Mesothelial cell of epicardium (in vitro differentiated cells): ENCODE data around the gene ITPRIP. TPM values are rescaled to one million over a fixed set of nuclear protein-coding genes. Genes with fewer than 3 reads are reported as not detected.

Experiments
- DNase-seq, 2 experiments: peaks; one replicate each; pipeline ENCODE4 v3.0.0; 2021; ENCODE audit warnings: low spot score in 2 of 2; ENCODE audit not compliant: unreplicated experiment in 2 of 2
- H3K27ac Mint-ChIP-seq: 2 replicates; pipeline ENCODE4 v1.8.0; 2021; ENCODE audit warnings: mixed read lengths
- H3K27me3 Mint-ChIP-seq: 2 replicates; pipeline ENCODE4 v1.8.0; 2021; ENCODE audit warnings: low read depth, mixed read lengths
- H3K36me3 Mint-ChIP-seq: 2 replicates; pipeline ENCODE4 v1.8.0; 2021; ENCODE audit warnings: mixed read lengths
- H3K4me1 Mint-ChIP-seq: 2 replicates; pipeline ENCODE4 v1.8.0; 2021; ENCODE audit warnings: mixed read lengths
- H3K4me3 Mint-ChIP-seq: 2 replicates; pipeline ENCODE4 v1.8.0; 2021; ENCODE audit warnings: mild to moderate bottlenecking, moderate library complexity, mixed read lengths
- H3K9me3 Mint-ChIP-seq: 2 replicates; pipeline ENCODE4 v1.8.0; 2021; ENCODE audit warnings: mixed read lengths
- total RNA-seq: library from RNA; stranded (reverse); gene quantifications from 3 replicates; pipeline ENCODE4 v1.2.1, GENCODE V29; 2021
- TF ChIP-seq, protein P1 (sequence below): fragments of 200-600 bp; sonication (generic); IDR thresholded peaks from one replicate; pipeline ENCODE4 v1.5.0; 2021; ENCODE audit warnings: antibody characterized with exemption; ENCODE audit not compliant: unreplicated experiment

The ITPRIP gene
- total RNA-seq, 1 donor from 2014 or later: 24.5 TPM

- Mint-ChIP-seq H3K9me3 (no peaks in the 10 kb centered on the region), H3K36me3 (no peaks in the 10 kb centered on the region), H3K4me3 (no peak overlapping the region), H3K27me3 (peaks cover 2% of the 10 kb centered on the region), H3K4me1 (peaks cover 8% of the 10 kb centered on the region), H3K27ac (no peak overlapping the region)
- TF ChIP-seq, protein P1, sequence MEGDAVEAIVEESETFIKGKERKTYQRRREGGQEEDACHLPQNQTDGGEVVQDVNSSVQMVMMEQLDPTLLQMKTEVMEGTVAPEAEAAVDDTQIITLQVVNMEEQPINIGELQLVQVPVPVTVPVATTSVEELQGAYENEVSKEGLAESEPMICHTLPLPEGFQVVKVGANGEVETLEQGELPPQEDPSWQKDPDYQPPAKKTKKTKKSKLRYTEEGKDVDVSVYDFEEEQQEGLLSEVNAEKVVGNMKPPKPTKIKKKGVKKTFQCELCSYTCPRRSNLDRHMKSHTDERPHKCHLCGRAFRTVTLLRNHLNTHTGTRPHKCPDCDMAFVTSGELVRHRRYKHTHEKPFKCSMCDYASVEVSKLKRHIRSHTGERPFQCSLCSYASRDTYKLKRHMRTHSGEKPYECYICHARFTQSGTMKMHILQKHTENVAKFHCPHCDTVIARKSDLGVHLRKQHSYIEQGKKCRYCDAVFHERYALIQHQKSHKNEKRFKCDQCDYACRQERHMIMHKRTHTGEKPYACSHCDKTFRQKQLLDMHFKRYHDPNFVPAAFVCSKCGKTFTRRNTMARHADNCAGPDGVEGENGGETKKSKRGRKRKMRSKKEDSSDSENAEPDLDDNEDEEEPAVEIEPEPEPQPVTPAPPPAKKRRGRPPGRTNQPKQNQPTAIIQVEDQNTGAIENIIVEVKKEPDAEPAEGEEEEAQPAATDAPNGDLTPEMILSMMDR: no peak
- no peak for DNase-seq
Measured at GRCh38 chr10:104277785-104278184, 60.5 kb downstream of the ITPRIP start.

DNA sequence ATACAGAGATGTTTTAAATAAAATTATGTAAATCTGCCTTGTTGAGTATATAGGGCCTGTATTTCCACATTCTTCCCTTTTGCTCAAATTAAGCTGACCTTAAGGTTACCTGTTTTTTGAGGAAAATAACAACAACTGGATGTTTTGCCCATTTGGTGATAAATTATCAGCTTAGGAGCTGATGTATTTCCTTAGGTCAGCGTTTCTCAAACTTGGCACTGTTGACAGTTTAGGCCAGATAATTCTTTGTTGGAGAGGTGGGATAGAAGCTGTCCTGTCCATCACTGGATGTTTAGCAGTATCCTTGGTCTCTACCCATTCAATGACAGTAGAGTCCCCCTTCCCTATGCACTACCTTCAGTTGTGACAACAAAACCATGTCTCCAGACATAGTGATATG is 62.1 kb downstream of the ITPRIP start:
- DNase-seq: no peak
- TF ChIP-seq, protein P1: no peak
- peaks cover 2% of the 10 kb centered on the region for H3K27me3 Mint-ChIP-seq
- H3K36me3 Mint-ChIP-seq: no peaks in the 10 kb centered on the region
- H3K27ac Mint-ChIP-seq: no peak overlapping the region
- H3K4me1 Mint-ChIP-seq: peaks cover 8% of the 10 kb centered on the region
- H3K4me3 Mint-ChIP-seq: no peak overlapping the region
- no peaks in the 10 kb centered on the region for H3K9me3 Mint-ChIP-seq

DNA sequence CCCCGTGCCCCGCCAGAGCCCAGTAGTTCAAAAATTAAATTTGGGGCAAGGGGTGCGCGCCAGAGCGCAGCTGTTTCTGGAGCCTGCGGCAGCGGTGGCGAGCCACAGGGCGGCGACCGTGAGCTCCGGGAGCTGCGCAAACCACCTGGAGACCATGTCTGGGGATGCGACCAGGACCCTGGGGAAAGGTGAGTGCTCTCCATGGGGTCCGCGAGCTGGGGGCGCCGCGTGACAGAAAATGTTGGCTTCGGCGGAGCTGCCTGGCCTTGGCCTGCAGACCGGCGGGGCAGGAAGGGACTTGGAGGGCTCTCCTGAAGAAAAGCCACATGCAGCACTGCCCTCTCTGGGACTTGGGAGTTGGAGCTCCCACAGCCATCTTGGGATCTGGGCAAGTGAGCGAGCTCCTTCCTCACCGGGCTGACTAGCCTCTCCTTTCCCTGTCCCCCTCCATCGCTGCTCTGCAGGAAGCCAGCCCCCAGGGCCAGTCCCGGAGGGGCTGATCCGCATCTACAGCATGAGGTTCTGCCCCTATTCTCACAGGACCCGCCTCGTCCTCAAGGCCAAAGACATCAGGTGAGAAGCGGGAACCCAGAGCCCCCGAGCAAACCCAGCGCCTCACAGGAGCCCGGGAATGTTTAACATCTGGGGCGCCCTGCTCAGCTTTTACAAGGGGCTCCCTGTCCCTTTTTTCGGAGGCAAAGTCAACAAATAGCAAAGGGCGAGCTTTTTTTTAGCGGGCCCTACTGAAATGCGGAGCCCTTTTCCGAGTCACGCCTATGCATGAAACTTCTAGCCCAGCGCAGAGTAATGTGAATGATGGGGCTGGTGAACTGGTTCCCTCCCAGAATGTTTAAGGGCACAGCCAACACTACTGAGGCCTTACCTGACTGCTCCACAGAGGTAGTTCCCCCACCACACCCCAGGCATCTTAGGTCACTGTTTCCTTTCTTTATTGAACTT is 63.2 kb downstream of the ITPRIP start:
- Mint-ChIP-seq H3K9me3 (no peaks in the 10 kb centered on the region), H3K27me3 (peaks cover 2% of the 10 kb centered on the region), H3K4me3 (peak overlapping the region; percentile 66), H3K27ac (no peak overlapping the region), H3K36me3 (no peaks in the 10 kb centered on the region), H3K4me1 (peaks cover 8% of the 10 kb centered on the region)
- peak in 1 of 2 experiments; percentile 59 for DNase-seq
- TF ChIP-seq, protein P1: peak; percentile 75

- Mint-ChIP-seq H3K27me3 (peaks cover 2% of the 10 kb centered on the region), H3K4me3 (no peak overlapping the region), H3K27ac (no peak overlapping the region), H3K9me3 (no peaks in the 10 kb centered on the region), H3K36me3 (no peaks in the 10 kb centered on the region), H3K4me1 (peaks cover 13% of the 10 kb centered on the region)
- no peak for DNase-seq
- TF ChIP-seq, protein P1: no peak
Measured at GRCh38 chr10:104273899-104274575, 64.2 kb downstream of the ITPRIP start.

GRCh38 chr10:104273286-104273685 is 65.0 kb downstream of the ITPRIP start:
- Mint-ChIP-seq H3K9me3 (no peaks in the 10 kb centered on the region), H3K4me1 (peaks cover 16% of the 10 kb centered on the region), H3K4me3 (no peak overlapping the region), H3K27ac (no peak overlapping the region), H3K27me3 (peaks cover 2% of the 10 kb centered on the region), H3K36me3 (no peaks in the 10 kb centered on the region)
- no peak for DNase-seq
- TF ChIP-seq, protein P1: no peak
